Panc1 (cell line): Measurements from ENCODE around the gene ZRANB2. TPM values are rescaled to one million over a fixed set of nuclear protein-coding genes. Genes with fewer than 3 reads are reported as not detected.
A peak's percentile ranks its signal among the peaks of the same experiment; 100 is the strongest.

Source experiments
- ATAC-seq: fragments of 200-7000 bp; cut with Tn5 transposase; 2 replicates; pipeline ENCODE4 v1.9.1; 2020; ENCODE audit warnings: mild to moderate bottlenecking, moderate library complexity
- BruUV-seq: library from RNA; stranded (reverse); fragments of 400-500 nt; replicated peaks from 2 replicates; lab custom pipeline; 2021; lab: Mats Ljungman, UMichigan
- CTCF ChIA-PET: fragments of 300-600 bp; sonication (Branson Sonifier 250); formaldehyde crosslinking; loops from one replicate; lab custom pipeline; 2022; ENCODE audit warnings: antibody characterized with exemption; lab: Charles Lee
- POLR2A ChIA-PET: fragments of 300-600 bp; sonication (Branson Sonifier 250); formaldehyde crosslinking; loops from one replicate; lab custom pipeline; 2022; ENCODE audit warnings: antibody characterized with exemption; lab: Charles Lee
- DNase-seq: peaks from one replicate; pipeline ENCODE4 v3.0.0-alpha.2; 2010; ENCODE audit warnings: low read depth, low spot score
- H3K27ac ChIP-seq: 2 replicates; pipeline ENCODE4 v1.5.1; 2011; ENCODE audit warnings: mild to moderate bottlenecking, low read length, inconsistent platforms
- H3K27me3 ChIP-seq: fragments of 200-500 bp; sonication (Bioruptor generic); 2 replicates; pipeline ENCODE4 v1.6.0; 2014; ENCODE audit warnings: low read length, inconsistent platforms; ENCODE audit not compliant: control insufficient read depth, insufficient read depth
- H3K36me3 ChIP-seq: fragments of 200-500 bp; sonication (Bioruptor generic); 2 replicates; pipeline ENCODE4 v1.5.1; 2014; ENCODE audit warnings: inconsistent platforms, mild to moderate bottlenecking, low read length, moderate library complexity; ENCODE audit not compliant: control insufficient read depth, insufficient read depth
- H3K4me1 ChIP-seq: 2 replicates; pipeline ENCODE4 v1.5.1; 2011; ENCODE audit warnings: inconsistent platforms, mild to moderate bottlenecking, low read length, moderate library complexity; ENCODE audit not compliant: control insufficient read depth, insufficient read depth
- H3K4me3 ChIP-seq, 2 experiments: 2 replicates each; pipeline ENCODE4 v1.5.1; 2011 to 2012; ENCODE audit warnings: low read depth in 2 of 2, low read length in 2 of 2, mild to moderate bottlenecking in 2 of 2, inconsistent platforms in 1 of 2, moderate library complexity in 1 of 2
- H3K9me3 ChIP-seq: fragments of 200-500 bp; sonication (Bioruptor generic); 2 replicates; pipeline ENCODE4 v1.5.1; 2014; ENCODE audit warnings: low read depth, mild to moderate bottlenecking, inconsistent platforms, low read length, moderate library complexity; ENCODE audit not compliant: control insufficient read depth, insufficient read depth
- CTCF ChIP-seq: fragments of 450-650 bp; IDR thresholded peaks from 2 replicates; pipeline ENCODE4 v1.5.1; 2017; ENCODE audit warnings: mild to moderate bottlenecking
- POLR2AphosphoS5 ChIP-seq: IDR thresholded peaks from 2 replicates; pipeline ENCODE4 v1.6.1; 2012; ENCODE audit warnings: mild to moderate bottlenecking, low read depth, low read length, moderate library complexity
- REST ChIP-seq, 2 experiments: IDR thresholded peaks; 2 replicates each; pipeline ENCODE4 v1.6.1; 2011 to 2012; ENCODE audit warnings: low read depth in 2 of 2, control low read depth in 1 of 2, low read length in 1 of 2, mild to moderate bottlenecking in 1 of 2, moderate library complexity in 1 of 2; ENCODE audit not compliant: insufficient read depth in 1 of 2
- SIN3A ChIP-seq: IDR thresholded peaks from 2 replicates; pipeline ENCODE4 v1.6.1; 2012; ENCODE audit warnings: low read depth, mild to moderate bottlenecking, low read length, moderate library complexity, borderline replicate concordance; ENCODE audit not compliant: insufficient read depth
- TCF7L2 ChIP-seq: IDR thresholded peaks from 2 replicates; pipeline ENCODE4 v1.6.1; 2011; ENCODE audit warnings: mild to moderate bottlenecking, low read depth, low read length, inconsistent platforms
- in situ Hi-C: cut with HindIII; loops from 2 replicates; pipeline ENCODE4 v1.10.0; 2016; ENCODE audit warnings: low sequenced_read_pairs, low pct_unique_long_range_greater_than_20kb
- intact Hi-C: fragments of 100-400 bp; cut with micrococcal nuclease; formaldehyde crosslinking; loops from one replicate; pipeline ENCODE4 v1.10.0; 2022; ENCODE audit not compliant: unreplicated experiment
- total RNA-seq: library from RNA; stranded (reverse); gene quantifications from one replicate; pipeline ENCODE4 v1.2.1, GENCODE V29; 2021; ENCODE audit not compliant: unreplicated experiment

Gene ZRANB2
- total RNA-seq, 1 experiment from 2014 or later = 64.9 TPM

- peaks cover 10% of the 10 kb centered on the region; the same call in 1 of the 2 replicates for H3K4me1 ChIP-seq
- BruUV-seq = no TSS peak
- peaks cover 19% of the 10 kb centered on the region for H3K36me3 ChIP-seq
- DNase-seq (no peak), ATAC-seq (no peak)
- no peak overlapping the region for H3K4me3 ChIP-seq
- intact Hi-C loops = no loop called here
- no peak for TF ChIP-seq TCF7L2
- TF ChIP-seq CTCF = no peak
- no peak for TF ChIP-seq POLR2AphosphoS5
- no peak for TF ChIP-seq REST (IDR thresholded peaks at IDR 0.05; ENCODE audit: insufficient read depth in 1 of 2, low read depth in 2 of 2, low read length in 1 of 2)
- no peak for TF ChIP-seq SIN3A
- POLR2A ChIA-PET = no interaction called here
- peaks cover 7% of the 10 kb centered on the region; the same call in 1 of the 2 replicates for H3K9me3 ChIP-seq
- in situ Hi-C loops = no loop called here
- CTCF ChIA-PET = no interaction called here
- peaks cover 4% of the 10 kb centered on the region; the same call in 1 of the 2 replicates for H3K27me3 ChIP-seq
- H3K27ac ChIP-seq = no peak overlapping the region
Observed at GRCh38 chr1:71083271-71083670, 2.4 kb upstream of the ZRANB2 start.

GRCh38 chr1:71081697-71082080, 854 bp upstream of the ZRANB2 start:
- CTCF ChIA-PET = no interaction called here
- DNase-seq (no peak), ATAC-seq (no peak)
- in situ Hi-C loops (no loop called here), intact Hi-C loops (no loop called here)
- Histone ChIP-seq H3K27me3 (peaks cover 4% of the 10 kb centered on the region; the same call in 1 of the 2 replicates), H3K36me3 (peaks cover 34% of the 10 kb centered on the region), H3K4me1 (peaks cover 10% of the 10 kb centered on the region; the same call in 1 of the 2 replicates), H3K4me3 (peak overlapping the region; percentile 95 to 100), H3K27ac (peak overlapping the region; percentile 99), H3K9me3 (peaks cover 7% of the 10 kb centered on the region; the same call in 1 of the 2 replicates)
- POLR2A ChIA-PET = no interaction called here
- no peak for TF ChIP-seq SIN3A
- TSS peak; percentile 97 for BruUV-seq

GRCh38 chr1:71080230-71080738, 551 bp downstream of the ZRANB2 start:
- intact Hi-C loops = no loop called here

More at GRCh38 chr1:71080230-71080738, 551 bp downstream of the ZRANB2 start:
- H3K27ac ChIP-seq = peak overlapping the region; percentile 99
- peaks cover 4% of the 10 kb centered on the region; the same call in 1 of the 2 replicates for H3K27me3 ChIP-seq
- ChIA-PET POLR2A (no interaction called here), CTCF (interaction anchor here (0.7 kb wide), 1 partner anchor 826 kb away, joined by 3 read pairs; no protein-coding TSS in a partner anchor)
- H3K4me3 ChIP-seq = peak overlapping the region; percentile 95 to 100
- in situ Hi-C loops = no loop called here
- H3K9me3 ChIP-seq = peaks cover 7% of the 10 kb centered on the region; the same call in 1 of the 2 replicates
- peak; percentile 68 for ATAC-seq
- DNase-seq = no peak
- H3K36me3 ChIP-seq = peaks cover 48% of the 10 kb centered on the region
- peaks cover 10% of the 10 kb centered on the region; the same call in 1 of the 2 replicates for H3K4me1 ChIP-seq
- TSS peak; percentile 62 for BruUV-seq
- TF ChIP-seq SIN3A = no peak
- no peak for TF ChIP-seq CTCF
- TF ChIP-seq TCF7L2 = no peak
- TF ChIP-seq POLR2AphosphoS5 = no peak
- TF ChIP-seq REST (IDR thresholded peaks at IDR 0.05; ENCODE audit: insufficient read depth in 1 of 2, low read depth in 2 of 2, low read length in 1 of 2) = no peak
